Stimulated activated CD8-positive, alpha-beta memory T cell treated with anti-CD3 and anti-CD28 coated beads, Interleukin-12 subunit alpha, Interleukin-12 subunit beta, amount 100 ng/mL, for 24 hours (primary cell): ENCODE measurements around the gene BAG5.
"Not testable (repeated sequence)": the region's sequence is repeated elsewhere in the genome, so short reads cannot be mapped to it uniquely, and the experiment has no call there.

ENCODE experiments used
- DNase-seq: peaks from one replicate; pipeline ENCODE4 v3.0.0-alpha.2; 2020; ENCODE audit errors: extremely low read depth

BAG5 gene

DNA sequence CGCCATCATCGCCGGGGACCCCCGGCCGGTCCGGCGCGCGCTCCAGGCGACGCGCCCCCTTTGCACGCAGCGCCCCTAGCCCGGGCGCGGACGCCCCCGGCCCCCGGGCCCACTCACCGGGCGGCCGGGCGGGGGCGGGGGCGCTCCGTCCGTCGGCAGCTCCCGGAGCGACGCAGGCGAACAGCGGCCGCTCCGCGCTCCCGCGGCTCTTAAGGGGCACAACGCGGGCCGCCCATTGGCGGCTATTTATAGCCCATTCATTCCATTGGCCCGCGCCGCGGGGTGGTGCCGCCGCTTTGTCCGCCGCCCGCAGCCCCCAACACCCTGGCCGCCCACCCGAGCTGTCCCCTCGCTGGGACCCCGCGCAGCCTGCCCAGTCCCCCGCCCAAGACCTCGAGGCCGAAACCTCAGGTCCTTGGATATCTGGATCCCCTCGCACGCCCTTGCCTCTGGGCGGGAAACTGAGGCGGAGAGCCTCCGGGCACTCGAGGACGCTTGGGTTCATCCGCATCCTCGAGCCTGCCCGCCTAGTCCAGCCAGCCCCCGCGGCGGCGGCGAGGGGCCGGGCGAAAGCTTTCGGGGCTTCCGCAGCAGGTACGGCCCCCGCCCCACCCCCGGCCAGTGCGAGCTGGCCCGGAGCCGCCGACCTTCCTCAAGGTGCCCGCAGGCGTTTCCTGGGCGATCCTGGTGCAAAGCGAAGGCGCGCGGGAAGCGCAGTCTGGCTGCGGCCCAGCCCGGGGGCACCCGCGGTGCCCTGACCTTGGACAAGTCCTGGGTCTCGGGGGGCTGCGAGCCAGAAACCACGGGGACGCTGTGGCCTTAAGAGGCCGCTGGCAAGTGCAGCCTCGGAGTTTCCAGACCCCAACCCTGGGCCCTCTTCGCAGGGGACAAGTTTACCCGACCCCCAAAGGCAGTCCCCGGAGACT is 39.5 kb downstream of the BAG5 start, which contains the start of gene CKB:
CKB (minus strand) TSS at position 182 of the 926 bp plus-strand sequence. CDS start 337 bp downstream, outside the sequence.
- DNase-seq, result no peak

DNA sequence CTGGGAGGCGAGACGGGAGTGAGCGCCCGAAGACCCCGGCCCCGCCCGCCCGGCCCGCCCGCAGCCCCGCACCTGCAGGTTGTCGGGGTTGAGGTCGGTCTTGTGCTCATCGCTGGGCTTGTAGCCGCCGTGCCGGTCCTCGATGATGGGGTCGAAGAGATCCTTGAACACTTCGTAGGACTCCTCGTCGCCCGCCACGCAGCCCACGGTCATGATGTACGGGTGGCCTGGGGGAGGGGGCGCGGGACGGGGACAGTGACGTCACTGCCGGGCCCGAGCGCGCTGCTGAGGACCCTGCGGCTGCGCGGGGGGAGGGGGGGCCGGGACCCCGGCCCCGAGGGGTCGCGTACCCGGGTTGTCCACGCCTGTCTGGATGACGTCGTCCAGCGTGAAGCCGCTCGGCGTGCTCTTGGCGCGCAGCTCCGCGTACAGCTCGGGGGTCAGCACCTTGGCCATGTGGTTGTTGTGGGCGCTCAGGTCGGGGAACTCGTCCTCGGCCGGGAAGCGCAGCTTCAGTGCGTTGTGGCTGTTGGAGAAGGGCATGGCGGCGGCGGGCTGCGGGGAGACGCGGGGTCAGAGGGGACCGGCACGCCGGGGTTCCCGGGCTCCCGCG is 40.4 kb downstream of the BAG5 start:
- DNase-seq, result no peak

DNA sequence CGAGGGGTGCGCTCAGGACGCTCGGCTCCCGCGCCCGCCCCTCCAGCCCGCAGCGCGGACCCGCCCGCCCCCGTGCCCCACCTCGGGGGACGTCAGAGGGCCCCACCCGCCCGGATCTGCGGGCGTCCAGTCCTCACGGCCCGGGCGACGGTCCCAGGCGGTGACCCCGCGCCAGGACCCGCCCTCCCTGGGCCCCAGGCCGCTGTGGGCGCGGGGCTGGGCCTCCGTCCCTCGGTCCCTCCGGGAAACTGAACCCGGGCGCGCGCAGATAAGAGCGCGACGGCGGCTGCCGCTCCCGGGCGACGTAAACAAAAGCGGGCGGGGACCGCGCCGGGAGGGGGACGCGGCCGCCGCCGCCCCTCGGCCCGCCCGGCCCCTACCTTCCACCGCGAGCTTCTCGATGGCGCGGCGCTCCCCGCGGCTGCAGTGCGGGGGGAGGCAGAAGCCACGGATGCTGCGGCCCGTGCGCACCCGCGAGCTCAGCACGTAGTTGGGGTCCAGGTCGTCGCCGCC is 41.0 kb downstream of the BAG5 start:
- DNase-seq, result no peak

DNA sequence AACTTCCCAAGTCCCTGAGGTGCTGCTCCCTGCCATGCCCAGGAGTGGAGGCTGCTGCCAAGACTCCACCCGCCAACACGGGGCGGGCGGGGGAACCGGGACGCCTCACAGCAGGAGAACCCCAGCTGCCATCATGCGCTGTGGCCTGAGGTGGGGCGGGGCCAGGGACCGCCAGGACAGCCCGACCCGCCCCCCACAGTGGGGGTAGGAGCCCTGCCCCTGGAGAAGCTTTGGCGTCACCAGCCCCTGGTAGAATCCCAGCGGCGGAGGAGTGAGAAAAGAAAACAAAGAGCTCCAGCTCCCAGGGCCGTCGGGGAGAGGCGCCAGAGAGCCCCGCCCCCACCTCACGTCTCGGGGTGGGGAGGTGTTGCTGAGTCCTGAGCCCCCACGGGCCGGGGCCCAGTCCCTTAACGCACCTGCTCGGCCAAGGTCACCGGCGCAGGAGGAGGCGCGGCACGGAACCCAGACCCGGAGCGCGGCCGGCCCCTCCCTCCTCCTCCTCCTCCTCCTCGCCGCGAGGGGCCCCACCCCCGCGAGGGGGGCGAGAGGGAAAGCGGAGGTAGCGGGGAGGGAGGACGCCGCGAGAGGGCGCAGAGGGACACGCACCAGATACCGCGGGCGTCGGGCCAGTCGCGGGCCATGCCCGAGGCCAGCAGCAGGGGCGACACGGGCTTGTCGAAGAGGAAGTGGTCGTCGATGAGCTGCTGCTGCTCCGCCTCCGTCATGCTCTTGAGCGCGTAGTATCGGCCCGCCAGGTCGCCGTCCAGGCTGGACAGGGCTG is 41.6 kb downstream of the BAG5 start:
- no peak for DNase-seq

DNA sequence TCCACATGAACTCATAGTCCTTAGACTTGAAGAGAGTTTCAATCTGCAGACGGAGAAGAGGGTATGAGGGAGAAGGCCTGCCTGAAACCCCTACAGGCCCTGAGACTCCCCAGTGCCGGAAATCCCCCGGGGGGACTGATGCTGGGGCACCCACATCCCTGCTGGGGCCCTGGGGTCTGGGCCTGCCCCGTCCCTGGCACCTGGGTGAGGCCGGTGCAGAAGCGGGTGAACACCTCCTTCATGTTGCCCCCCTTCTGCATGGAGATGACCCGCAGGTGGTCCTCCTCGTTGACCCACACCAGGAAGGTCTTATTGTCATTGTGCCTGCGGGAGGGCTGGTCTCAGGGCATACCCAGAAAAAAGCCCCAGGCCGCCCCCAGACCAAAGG is 42.2 kb downstream of the BAG5 start:
- DNase-seq, result no peak

DNA sequence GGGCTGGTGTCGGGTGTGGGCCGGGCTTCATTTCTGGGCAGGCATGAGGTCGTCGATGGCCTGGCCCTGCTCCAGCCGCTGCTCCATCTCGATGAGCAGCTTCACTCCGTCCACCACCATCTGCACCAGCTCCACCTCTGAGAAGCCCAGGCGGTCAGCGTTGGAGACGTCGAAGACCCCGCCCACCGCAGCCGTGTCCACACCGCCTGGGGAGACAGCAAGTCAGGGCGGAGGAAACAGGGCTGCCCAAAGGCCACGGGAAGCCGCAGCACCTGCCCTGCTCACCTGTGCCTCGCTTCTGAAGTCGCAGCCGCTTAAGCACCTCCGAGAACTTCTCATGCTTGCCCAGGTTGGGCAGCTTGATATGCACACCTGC is 42.6 kb downstream of the BAG5 start:
- DNase-seq, result no peak

DNA sequence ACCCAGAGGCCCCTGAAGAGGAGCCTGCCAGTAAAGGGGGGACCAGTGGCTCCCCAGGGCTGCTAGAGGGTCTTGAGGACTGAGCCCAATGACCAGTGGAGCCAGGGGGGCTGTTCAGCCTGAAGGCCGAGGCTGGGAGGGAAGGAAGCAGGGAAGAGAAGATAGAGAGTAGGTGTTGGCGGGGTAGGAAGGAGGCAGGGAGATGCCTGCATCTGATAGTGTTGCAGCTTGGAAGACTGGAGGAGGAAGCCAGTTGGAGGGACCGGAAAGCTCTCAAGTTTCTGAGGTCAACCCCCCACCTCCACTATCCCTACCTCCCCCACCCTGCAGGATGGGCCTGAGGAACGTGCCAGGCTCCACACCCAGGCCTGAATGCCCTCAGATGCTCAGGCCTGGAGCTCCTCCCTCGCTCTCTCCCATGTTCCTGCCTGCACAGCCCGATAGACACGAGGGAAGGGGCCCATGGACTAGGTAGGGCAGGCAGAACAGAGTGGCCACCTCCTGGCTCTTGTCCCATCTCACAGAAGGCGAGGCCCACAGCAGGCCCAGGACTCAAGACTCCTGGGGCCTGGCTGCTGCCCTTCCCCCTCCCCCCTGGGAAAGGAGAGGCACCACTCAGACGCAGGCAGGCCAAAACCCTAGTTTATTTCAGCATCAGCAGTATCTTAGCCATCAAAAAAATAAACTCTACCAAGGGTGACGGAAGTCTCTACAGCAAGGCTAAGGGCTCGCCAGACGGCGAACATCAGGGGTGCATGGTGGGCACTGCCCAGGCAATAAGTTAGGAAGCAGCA is 43.2 kb downstream of the BAG5 start:
- no peak for DNase-seq

DNA sequence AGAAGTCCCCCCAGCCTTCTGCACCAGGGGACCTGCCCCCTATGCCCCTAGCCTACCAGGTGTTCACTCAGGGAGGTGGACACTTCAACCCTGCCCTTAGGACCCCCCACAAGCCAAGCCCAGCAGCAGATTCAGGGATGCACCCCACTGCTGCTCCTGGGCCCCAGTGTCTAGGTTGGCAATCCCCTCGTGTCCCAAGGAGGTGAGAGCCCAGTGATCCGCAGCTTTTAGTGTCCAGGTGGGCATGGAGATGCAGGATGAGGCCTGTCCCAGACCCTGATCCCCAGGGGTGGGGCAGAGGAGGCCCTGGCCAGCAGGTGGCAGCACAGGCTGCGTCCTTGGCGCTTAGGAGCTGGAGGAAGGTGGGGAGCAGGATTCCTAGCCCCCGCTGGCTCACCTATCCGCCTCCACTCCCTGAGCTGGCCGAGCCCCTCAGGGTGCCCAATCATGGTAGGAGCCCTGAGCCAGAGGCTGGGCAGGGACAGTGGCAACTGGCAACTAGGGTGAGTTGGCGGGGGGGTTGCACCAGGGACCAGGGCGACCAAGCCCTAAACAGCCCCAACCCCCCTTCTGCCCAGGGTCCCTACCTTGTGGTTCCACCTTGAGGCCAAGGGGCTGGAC is 43.9 kb downstream of the BAG5 start:
- DNase-seq, result no peak

DNA sequence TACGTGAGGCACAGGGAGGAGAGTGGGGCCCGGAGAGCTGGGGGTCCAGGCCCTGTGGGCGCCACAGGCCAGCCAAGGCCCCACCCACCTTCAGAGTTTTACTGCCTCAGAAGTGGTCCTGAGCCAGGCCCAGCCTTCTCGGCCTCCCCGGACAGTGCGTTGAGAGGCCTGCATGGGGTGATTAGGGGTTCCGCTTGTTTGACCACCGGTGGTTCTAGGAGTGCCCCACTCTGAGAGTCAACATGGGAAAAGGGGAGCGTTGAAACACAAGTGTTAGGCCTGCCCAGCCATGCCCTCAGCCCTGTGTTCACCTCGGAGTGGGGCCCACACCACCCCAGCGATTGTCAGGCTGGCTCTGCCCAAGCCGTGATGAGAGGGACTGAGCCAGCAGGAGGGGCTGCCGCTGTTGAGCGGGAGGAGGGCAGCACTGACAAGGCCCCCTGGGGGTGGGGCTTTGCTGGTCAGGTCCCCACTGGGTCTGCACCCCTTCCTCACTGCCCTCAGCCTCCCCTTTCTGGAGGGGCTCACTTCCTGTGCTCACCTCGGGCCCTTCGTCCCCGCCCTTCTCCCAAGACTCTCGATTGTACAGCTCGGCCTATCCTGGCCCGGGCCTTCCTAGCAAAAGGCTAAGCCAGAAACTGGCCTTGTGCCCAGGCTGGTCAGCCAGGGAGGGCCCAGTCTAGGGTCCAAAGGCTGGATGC is 44.6 kb downstream of the BAG5 start:
- no peak for DNase-seq

DNA sequence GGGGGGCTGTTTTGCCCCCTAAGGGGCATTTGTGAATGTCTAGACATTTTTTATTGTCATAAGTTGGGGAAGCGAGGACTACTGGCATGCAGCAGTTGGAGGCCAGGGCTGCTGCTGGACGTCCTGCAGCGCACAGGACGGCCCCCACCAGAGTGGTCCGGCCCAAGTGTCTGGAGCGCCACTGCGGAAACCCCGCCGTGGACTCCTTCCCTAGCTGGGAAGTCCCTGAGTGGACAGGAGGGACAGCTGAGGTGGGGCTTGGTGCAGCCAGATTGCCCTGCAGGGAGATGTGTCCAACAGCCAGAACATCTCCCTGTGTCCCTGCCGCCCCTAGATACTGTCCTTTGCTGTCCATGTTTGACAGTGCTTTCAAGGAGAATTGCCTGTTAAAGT is 45.3 kb downstream of the BAG5 start:
- no peak for DNase-seq

DNA sequence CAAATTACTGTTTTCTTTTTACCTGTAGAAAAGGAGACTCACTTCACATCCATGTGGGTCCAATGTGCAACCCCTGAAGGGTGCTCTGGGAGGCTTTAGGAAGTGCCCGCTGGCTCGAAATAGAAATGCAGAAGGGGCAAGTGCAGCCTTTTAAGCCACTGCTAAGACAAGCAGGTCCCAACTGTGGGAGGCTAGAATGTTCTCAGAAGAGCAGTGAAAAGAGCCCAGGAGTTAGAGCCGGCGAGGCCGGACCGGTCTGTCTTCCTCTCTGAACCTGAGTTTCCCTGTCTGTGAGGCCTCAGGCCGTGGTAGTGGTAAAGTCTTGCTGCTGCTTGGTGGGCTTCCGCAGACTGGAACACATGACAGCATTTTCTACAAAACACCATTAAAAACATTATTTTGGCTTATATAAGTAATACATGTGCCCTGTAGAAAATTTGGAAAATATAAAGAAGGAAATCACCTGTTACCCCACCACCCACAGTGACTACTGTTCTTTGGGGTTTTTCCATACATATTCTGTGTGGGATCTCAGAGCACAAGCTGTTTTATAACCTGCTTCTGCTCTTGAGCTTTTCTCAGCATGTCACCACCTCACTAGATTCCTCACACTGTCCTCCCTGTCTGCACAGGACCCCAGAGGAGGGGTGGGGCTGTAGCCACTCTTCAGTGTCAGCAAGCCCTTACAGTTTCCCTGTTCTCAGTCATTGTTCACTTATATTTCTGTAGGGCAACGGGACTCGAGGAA is 45.9 kb downstream of the BAG5 start:
- no peak for DNase-seq

DNA sequence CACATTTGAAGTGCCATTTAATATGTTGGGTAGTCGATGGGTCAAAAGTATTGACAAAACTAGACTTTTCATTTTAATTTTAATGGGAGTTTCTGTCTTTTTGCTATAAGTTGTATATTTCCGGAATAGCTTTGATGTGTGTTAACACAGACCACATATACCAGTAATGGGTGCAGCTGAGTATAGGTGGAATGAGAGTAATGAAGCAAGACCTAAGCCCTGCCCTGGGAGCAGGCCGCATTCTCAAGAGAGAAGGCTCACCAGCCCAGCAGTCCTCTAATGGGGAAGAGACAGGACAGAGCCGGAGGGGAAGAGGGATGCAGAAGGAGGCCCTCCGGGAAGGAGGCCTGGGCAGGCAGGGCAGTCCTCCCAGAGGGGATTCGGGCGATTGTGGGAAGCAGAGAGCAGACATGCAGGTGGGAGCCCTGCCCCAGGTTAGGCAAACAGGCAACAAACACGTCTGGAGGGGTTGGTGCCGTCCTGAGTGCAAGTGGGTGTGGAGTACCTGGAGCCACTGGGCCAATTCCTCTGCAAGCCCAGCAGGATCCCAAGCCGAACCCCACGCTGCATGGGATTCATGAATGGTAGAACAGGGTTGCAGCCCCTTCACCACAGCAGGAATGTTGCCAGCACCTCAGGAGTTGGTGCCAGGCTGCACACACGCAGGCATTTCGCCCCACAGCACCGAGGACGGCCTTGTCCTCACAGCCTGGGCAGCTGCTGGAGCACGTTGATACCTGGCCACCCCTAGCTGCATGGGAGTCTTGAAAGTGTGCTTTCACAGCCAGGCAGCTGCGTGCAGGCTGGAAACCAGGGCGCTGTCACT is 47.6 kb downstream of the BAG5 start:
- DNase-seq, result no peak

DNA sequence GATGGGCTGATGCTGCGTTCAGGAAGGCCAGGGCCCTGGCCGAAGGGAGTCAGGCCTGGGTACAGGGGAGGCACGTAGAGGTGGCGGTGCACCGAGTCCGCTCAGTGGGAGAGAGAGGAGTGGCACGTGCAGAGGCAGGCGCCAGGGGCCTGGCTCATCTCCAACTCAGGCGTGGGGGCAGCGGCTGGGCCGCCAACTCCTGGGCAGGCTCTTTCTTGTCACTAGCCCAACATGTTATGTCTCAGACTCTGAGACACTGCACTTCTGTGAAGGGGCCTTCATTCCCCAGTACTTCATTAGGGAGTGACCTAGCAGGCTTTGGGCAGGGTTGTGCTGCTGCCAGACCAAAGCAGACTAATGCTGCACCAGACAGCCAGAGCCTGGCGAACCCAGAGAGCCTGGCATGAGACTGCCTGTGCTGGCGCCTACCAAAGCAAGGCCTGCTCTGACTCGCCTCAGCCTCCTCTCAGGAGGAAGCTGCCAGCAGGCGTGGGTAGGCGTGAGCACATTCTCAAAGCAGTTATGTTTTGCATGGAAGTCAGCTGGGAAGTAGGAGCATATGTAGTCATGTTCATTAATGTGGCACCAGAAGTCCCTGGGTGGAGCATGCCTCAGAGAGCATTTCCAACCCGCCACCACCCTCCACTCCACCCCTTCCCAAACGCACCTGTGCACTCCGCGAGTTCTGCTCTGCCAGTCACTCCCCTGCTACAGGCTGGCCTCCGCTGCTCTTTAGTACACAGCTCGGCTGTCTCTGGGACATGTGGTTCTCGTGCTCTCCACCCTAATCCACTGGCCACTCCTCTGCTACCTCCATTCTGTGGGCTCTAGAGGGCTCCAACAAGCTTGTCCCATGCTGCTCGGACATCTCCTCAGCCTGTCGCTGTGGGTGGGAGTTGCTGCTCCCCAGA is 49.5 kb downstream of the BAG5 start:
- DNase-seq, result no peak

DNA sequence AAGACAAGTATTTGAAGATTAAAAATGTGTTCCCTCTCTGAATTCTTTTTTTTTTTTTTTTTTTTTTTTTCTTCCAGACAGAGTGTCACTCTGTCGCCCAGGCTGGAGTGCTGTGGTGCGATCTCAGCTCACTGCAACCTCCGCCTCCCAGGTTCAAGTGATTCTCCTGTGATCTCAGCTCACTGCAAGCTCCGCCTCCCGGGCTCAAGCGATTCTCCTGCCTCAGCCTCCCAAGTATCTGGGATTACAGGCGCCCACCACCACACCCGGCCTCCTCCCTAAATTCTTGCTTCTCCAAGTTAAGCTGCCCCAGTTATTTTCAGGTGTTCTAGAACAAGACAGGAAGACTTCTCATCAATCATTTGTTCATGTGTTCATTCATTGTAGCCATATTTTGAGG is 50.3 kb downstream of the BAG5 start:
- not testable (repeated sequence) for DNase-seq

DNA sequence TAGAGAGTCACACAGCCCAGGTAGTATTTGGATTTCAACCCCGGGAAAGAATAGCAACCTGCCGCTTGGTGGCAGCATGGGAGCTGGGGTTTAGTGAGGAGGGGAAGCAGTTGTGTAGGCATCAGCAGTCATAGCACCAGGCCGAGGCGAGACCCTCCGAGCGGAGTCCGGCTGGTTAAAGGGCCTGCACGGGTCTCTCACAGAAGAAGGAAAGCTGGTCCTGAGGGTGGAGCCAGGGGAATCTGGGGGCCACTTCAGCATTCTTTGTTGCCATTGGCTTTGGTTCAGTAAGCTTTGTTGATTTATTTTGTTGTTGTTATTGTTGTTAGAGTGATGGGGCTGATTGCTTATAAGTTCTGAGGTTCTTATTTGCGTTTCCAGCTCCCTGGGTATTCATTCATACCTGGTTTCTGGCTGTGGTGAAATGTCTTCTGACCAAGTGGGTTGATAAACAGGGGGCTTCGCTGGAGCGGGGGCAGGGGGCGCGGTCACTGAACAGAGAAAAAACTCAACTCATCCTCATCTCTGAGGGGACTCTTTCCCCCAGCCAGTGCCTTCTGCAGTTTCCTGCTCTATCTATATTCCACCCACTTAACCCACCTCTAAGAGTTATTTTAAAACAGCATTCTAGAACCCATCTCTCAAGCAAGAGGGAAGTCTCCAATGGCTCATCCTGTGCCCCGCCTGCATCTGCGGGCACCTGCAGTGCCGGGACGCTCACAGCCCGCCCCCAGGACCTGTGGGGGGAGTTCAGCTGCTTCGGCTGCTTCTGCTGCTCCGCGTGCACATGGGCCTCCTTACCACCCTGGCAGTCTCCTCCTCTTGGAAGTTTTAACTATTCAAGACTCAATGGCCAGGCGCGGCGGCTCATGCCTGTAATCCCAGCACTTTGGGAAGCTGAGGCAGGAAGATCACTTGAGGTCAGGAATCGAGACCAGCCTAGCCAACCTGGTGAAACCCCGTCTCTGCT is 51.4 kb downstream of the BAG5 start:
- DNase-seq, result no peak
